ENCODE measurements around the gene COL1A1. TPM values are rescaled to one million over a fixed set of nuclear protein-coding genes. Genes with fewer than 3 reads are reported as not detected.

The COL1A1 gene
- total and polyA plus RNA-seq, 4 donors = 8.3 to 72.5 (median 35.8) TPM

GRCh38 chr17:50208611-50209061 lies 7.2 kb upstream of the COL1A1 start (continued):
- TF ChIP-seq, protein P1, sequence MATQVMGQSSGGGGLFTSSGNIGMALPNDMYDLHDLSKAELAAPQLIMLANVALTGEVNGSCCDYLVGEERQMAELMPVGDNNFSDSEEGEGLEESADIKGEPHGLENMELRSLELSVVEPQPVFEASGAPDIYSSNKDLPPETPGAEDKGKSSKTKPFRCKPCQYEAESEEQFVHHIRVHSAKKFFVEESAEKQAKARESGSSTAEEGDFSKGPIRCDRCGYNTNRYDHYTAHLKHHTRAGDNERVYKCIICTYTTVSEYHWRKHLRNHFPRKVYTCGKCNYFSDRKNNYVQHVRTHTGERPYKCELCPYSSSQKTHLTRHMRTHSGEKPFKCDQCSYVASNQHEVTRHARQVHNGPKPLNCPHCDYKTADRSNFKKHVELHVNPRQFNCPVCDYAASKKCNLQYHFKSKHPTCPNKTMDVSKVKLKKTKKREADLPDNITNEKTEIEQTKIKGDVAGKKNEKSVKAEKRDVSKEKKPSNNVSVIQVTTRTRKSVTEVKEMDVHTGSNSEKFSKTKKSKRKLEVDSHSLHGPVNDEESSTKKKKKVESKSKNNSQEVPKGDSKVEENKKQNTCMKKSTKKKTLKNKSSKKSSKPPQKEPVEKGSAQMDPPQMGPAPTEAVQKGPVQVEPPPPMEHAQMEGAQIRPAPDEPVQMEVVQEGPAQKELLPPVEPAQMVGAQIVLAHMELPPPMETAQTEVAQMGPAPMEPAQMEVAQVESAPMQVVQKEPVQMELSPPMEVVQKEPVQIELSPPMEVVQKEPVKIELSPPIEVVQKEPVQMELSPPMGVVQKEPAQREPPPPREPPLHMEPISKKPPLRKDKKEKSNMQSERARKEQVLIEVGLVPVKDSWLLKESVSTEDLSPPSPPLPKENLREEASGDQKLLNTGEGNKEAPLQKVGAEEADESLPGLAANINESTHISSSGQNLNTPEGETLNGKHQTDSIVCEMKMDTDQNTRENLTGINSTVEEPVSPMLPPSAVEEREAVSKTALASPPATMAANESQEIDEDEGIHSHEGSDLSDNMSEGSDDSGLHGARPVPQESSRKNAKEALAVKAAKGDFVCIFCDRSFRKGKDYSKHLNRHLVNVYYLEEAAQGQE (IDR thresholded peaks at IDR 0.05) = no peak
- TF ChIP-seq, protein P2, sequence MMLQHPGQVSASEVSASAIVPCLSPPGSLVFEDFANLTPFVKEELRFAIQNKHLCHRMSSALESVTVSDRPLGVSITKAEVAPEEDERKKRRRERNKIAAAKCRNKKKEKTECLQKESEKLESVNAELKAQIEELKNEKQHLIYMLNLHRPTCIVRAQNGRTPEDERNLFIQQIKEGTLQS (IDR thresholded peaks at IDR 0.05) = no peak
- no peak for TF ChIP-seq TAF1 (conservative IDR thresholded peaks at IDR 0.05)
- TF ChIP-seq HNF4A (conservative IDR thresholded peaks at IDR 0.05) = no peak
- no peak for TF ChIP-seq RXRA (IDR thresholded peaks at IDR 0.05)
- TF ChIP-seq YY1 (IDR thresholded peaks at IDR 0.05) = no peak
- TF ChIP-seq, protein P3, sequence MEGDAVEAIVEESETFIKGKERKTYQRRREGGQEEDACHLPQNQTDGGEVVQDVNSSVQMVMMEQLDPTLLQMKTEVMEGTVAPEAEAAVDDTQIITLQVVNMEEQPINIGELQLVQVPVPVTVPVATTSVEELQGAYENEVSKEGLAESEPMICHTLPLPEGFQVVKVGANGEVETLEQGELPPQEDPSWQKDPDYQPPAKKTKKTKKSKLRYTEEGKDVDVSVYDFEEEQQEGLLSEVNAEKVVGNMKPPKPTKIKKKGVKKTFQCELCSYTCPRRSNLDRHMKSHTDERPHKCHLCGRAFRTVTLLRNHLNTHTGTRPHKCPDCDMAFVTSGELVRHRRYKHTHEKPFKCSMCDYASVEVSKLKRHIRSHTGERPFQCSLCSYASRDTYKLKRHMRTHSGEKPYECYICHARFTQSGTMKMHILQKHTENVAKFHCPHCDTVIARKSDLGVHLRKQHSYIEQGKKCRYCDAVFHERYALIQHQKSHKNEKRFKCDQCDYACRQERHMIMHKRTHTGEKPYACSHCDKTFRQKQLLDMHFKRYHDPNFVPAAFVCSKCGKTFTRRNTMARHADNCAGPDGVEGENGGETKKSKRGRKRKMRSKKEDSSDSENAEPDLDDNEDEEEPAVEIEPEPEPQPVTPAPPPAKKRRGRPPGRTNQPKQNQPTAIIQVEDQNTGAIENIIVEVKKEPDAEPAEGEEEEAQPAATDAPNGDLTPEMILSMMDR (IDR thresholded peaks at IDR 0.05; ENCODE audit: low read depth, low read length, missing input control) = no peak

GRCh38 chr17:50207792-50208567 lies 6.5 kb upstream of the COL1A1 start:
- Histone ChIP-seq H3K4me3 (ENCODE audit: low read depth in 1 of 3, low read length in 3 of 3) (no peak overlapping the region), H3K9ac (ENCODE audit: low read depth in 1 of 2, low read length in 2 of 2) (no peak overlapping the region), H3K27me3 (ENCODE audit: control insufficient read depth in 4 of 4, insufficient read depth in 4 of 4, low read length in 3 of 4) (no peaks in the 10 kb centered on the region), H3K36me3 (ENCODE audit: control insufficient read depth in 4 of 4, insufficient read depth in 3 of 4, low read depth in 1 of 4, low read length in 3 of 4) (no peaks in the 10 kb centered on the region), H3K4me1 (ENCODE audit: control insufficient read depth in 4 of 4, insufficient read depth in 4 of 4, low read length in 3 of 4) (peaks cover 0 to 6% (median 0%) of the 10 kb centered on the region in 4 donors), H3K9me3 (ENCODE audit: control insufficient read depth in 4 of 4, low read length in 3 of 4) (no peaks in the 10 kb centered on the region), H3K27ac (ENCODE audit: low read depth in 1 of 2, low read length in 2 of 2) (no peak overlapping the region)
- DNase-seq (ENCODE audit: low spot score) = no peak
- WGBS = 93% methylated on average over 8 of the region's 8 CpGs
- TF ChIP-seq GABPA (IDR thresholded peaks at IDR 0.05 in 1 of 2, conservative IDR thresholded peaks at IDR 0.05 in 1 of 2) = no peak
- TF ChIP-seq YY1 (IDR thresholded peaks at IDR 0.05) = no peak
- TF ChIP-seq SP1 (IDR thresholded peaks at IDR 0.05) = no peak
- no peak for TF ChIP-seq HNF4G (IDR thresholded peaks at IDR 0.05)
- TF ChIP-seq, protein P2 (IDR thresholded peaks at IDR 0.05) = no peak
- TF ChIP-seq, protein P3 (IDR thresholded peaks at IDR 0.05; ENCODE audit: low read depth, low read length, missing input control) = no peak
- TF ChIP-seq NR2F2 (IDR thresholded peaks at IDR 0.05) = no peak
- TF ChIP-seq, protein P4, sequence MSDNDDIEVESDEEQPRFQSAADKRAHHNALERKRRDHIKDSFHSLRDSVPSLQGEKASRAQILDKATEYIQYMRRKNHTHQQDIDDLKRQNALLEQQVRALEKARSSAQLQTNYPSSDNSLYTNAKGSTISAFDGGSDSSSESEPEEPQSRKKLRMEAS (IDR thresholded peaks at IDR 0.05) = no peak
- no peak for TF ChIP-seq EGR1 (IDR thresholded peaks at IDR 0.05; ENCODE audit: low read depth in 2 of 2)

Measured in liver (tissue), 9 donors.